Suprapubic skin (tissue), 4 donors: ENCODE measurements around the gene ARHGAP12. TPM values are rescaled to one million over a fixed set of nuclear protein-coding genes. Genes with fewer than 3 reads are reported as not detected.

Source experiments
- DNase-seq, 2 donors: peaks; one replicate each; pipeline ENCODE4 v3.0.0-alpha.2; 2019; ENCODE audit warnings: low spot score in 2 of 2
- H3K27ac ChIP-seq: fragments of 200-600 bp; sonication (generic); one replicate; pipeline ENCODE4 v1.5.1; 2019
- H3K27me3 ChIP-seq: fragments of 200-600 bp; sonication (generic); one replicate; pipeline ENCODE4 v1.5.1; 2019
- H3K36me3 ChIP-seq: fragments of 200-600 bp; sonication (generic); one replicate; pipeline ENCODE4 v1.5.1; 2019
- H3K4me1 ChIP-seq: fragments of 200-600 bp; sonication (generic); one replicate; pipeline ENCODE4 v1.5.1; 2019
- H3K4me3 ChIP-seq: fragments of 200-600 bp; sonication (generic); one replicate; pipeline ENCODE4 v1.5.1; 2019; ENCODE audit warnings: mild to moderate bottlenecking
- H3K9me3 ChIP-seq: fragments of 200-600 bp; sonication (generic); one replicate; pipeline ENCODE4 v1.5.1; 2019
- CTCF ChIP-seq, 2 donors: fragments of 200-600 bp in 1 of 2; fragments of 450-650 bp in 1 of 2; sonication (generic) in 1 of 2; IDR thresholded peaks; one replicate each; pipeline ENCODE4 v1.5.1; 2016 to 2019; ENCODE audit warnings: antibody characterized with exemption in 2 of 2, mild to moderate bottlenecking in 1 of 2, moderate library complexity in 1 of 2
- EP300 ChIP-seq: sonication (generic); formaldehyde crosslinking; IDR thresholded peaks from one replicate; pipeline ENCODE4 v1.6.1; 2017; ENCODE audit warnings: antibody characterized with exemption
- POLR2A ChIP-seq, 2 donors: fragments of 450-650 bp; IDR thresholded peaks; one replicate each; pipeline ENCODE4 v1.6.1; 2017; ENCODE audit warnings: antibody characterized with exemption in 2 of 2, mild to moderate bottlenecking in 2 of 2, moderate library complexity in 2 of 2
- POLR2AphosphoS5 ChIP-seq, 3 donors: sonication (generic); formaldehyde crosslinking; IDR thresholded peaks; one replicate each; pipeline ENCODE4 v1.6.1; 2017; ENCODE audit warnings: antibody characterized with exemption in 3 of 3
- WGBS: methylation state at CpG from one replicate; pipeline ENCODE4 v1.1.5; 2018; 5-methylcytosine and 5-hydroxymethylcytosine counted together
- total RNA-seq, 4 donors: library from RNA; depleted of rRNA; stranded (reverse); fragments of >200 nt; gene quantifications; one replicate each; pipeline ENCODE4 v1.1.0, GENCODE V29; 2016

ARHGAP12 gene
- total RNA-seq = 10 to 100 TPM; 25.7 to 64.5 (median 39.5) TPM

- WGBS = under 1% methylated on average over 20 of the region's 92 CpGs
- DNase-seq = peak; percentile 95 to 96
- Histone ChIP-seq H3K4me1 (peaks cover 34% of the 10 kb centered on the region), H3K9me3 (no peaks in the 10 kb centered on the region), H3K27me3 (no peaks in the 10 kb centered on the region), H3K4me3 (peak within 1 kb of the TSS; percentile 85), H3K36me3 (no peaks in the 10 kb centered on the region), H3K27ac (peak within 1 kb of the TSS; percentile 97)
- TF ChIP-seq POLR2A (IDR thresholded peaks at IDR 0.05) (peak; percentile 27 to 86), POLR2AphosphoS5 (IDR thresholded peaks at IDR 0.05) (peak in 2 of 3 donors; percentile 77 to 79), EP300 (no peak), CTCF (IDR thresholded peaks at IDR 0.05) (no peak)
These were observed at the start of gene ARHGAP12 for GRCh38 chr10:31928549-31929260. ARHGAP12 (minus strand) TSS chr10:31928831; CDS start chr10:31908855, 19,976 bp downstream.

- Histone ChIP-seq H3K27ac (no peak overlapping the region), H3K27me3 (no peaks in the 10 kb centered on the region), H3K4me1 (peaks cover 5% of the 10 kb centered on the region), H3K36me3 (no peaks in the 10 kb centered on the region), H3K4me3 (no peak overlapping the region), H3K9me3 (no peaks in the 10 kb centered on the region)
- 57% methylated on average over 2 of the region's 2 CpGs for WGBS
- TF ChIP-seq CTCF (IDR thresholded peaks at IDR 0.05) (no peak), POLR2AphosphoS5 (IDR thresholded peaks at IDR 0.05) (no peak), POLR2A (IDR thresholded peaks at IDR 0.05) (no peak), EP300 (no peak)
- no peak for DNase-seq
These were observed 49.5 kb upstream of the ARHGAP12 start for GRCh38 chr10:31978156-31978483.

- H3K27me3 ChIP-seq = no peaks in the 10 kb centered on the region
- H3K4me3 ChIP-seq = no peak overlapping the region
- no peaks in the 10 kb centered on the region for H3K36me3 ChIP-seq
- no peaks in the 10 kb centered on the region for H3K9me3 ChIP-seq
- no peak for DNase-seq
- no peak overlapping the region for H3K27ac ChIP-seq
- WGBS = 57% methylated on average over 5 of the region's 5 CpGs
- no peak for TF ChIP-seq POLR2AphosphoS5 (IDR thresholded peaks at IDR 0.05)
- no peak for TF ChIP-seq EP300
- TF ChIP-seq CTCF (IDR thresholded peaks at IDR 0.05) = no peak
- peaks cover 5% of the 10 kb centered on the region for H3K4me1 ChIP-seq
These were observed 49.0 kb upstream of the ARHGAP12 start for GRCh38 chr10:31977440-31978155.

GRCh38 chr10:31975157-31975765 is 46.6 kb upstream of the ARHGAP12 start:
- no peak for TF ChIP-seq POLR2A (IDR thresholded peaks at IDR 0.05)
- TF ChIP-seq EP300 = no peak
- TF ChIP-seq POLR2AphosphoS5 (IDR thresholded peaks at IDR 0.05) = no peak
- no peak for TF ChIP-seq CTCF (IDR thresholded peaks at IDR 0.05)
- no peaks in the 10 kb centered on the region for H3K9me3 ChIP-seq
- H3K27ac ChIP-seq = no peak overlapping the region
- H3K4me3 ChIP-seq = no peak overlapping the region
- DNase-seq = no peak
- no peaks in the 10 kb centered on the region for H3K27me3 ChIP-seq
- H3K36me3 ChIP-seq = no peaks in the 10 kb centered on the region
- WGBS = 92% methylated on average over 6 of the region's 6 CpGs
- peaks cover 5% of the 10 kb centered on the region for H3K4me1 ChIP-seq
